ENCODE measurements around the gene KIF4A. TPM values are rescaled to one million over a fixed set of nuclear protein-coding genes. Genes with fewer than 3 reads are reported as not detected.
"Not testable (repeated sequence)": the region's sequence is repeated elsewhere in the genome, so short reads cannot be mapped to it uniquely, and the experiment has no call there.

Gene KIF4A
- total RNA-seq, 4 donors from 2014 or later, result 0.13 to 0.47 (median 0.17) TPM

GRCh38 chrX:70313503-70313902, 23.6 kb downstream of the KIF4A start:
- TF ChIP-seq CTCF (IDR thresholded peaks at IDR 0.05) (no peak), EP300 (IDR thresholded peaks at IDR 0.05) (no peak), POLR2AphosphoS5 (IDR thresholded peaks at IDR 0.05) (no peak), POLR2A (IDR thresholded peaks at IDR 0.05) (no peak)
- 83% methylated on average over 1 of the region's 1 CpG; no CpG with 5 or more reads in 1 of the 2 donors for WGBS, 2 donors (ENCODE audit: low coverage in 1 of 2)
- no peaks in the 10 kb centered on the region for H3K4me1 ChIP-seq
- H3K4me3 ChIP-seq, result no peak overlapping the region
- H3K27ac ChIP-seq, result no peak overlapping the region
- H3K36me3 ChIP-seq, result no peaks in the 10 kb centered on the region
- H3K9me3 ChIP-seq, result no peaks in the 10 kb centered on the region
- H3K27me3 ChIP-seq, result no peaks in the 10 kb centered on the region
- ATAC-seq, result no peak

GRCh38 chrX:70322784-70323183, 32.9 kb downstream of the KIF4A start:
- 98% methylated on average over 4 of the region's 4 CpGs; no CpG with 5 or more reads in 1 of the 2 donors for WGBS, 2 donors (ENCODE audit: low coverage in 1 of 2)
- no peaks in the 10 kb centered on the region for H3K27me3 ChIP-seq
- H3K36me3 ChIP-seq, result no peaks in the 10 kb centered on the region
- H3K4me1 ChIP-seq, result no peaks in the 10 kb centered on the region
- no peak overlapping the region for H3K27ac ChIP-seq
- ATAC-seq, result no peak
- H3K9me3 ChIP-seq, result no peaks in the 10 kb centered on the region
- no peak overlapping the region for H3K4me3 ChIP-seq
- TF ChIP-seq POLR2A (IDR thresholded peaks at IDR 0.05), result no peak
- no peak for TF ChIP-seq POLR2AphosphoS5 (IDR thresholded peaks at IDR 0.05)
- TF ChIP-seq CTCF (IDR thresholded peaks at IDR 0.05), result no peak
- no peak for TF ChIP-seq EP300 (IDR thresholded peaks at IDR 0.05)

- H3K4me1 ChIP-seq, H3K36me3 ChIP-seq, H3K27me3 ChIP-seq, H3K27ac ChIP-seq, H3K9me3 ChIP-seq, H3K4me3 ChIP-seq, ATAC-seq: not testable (repeated sequence)
- WGBS, 2 donors (ENCODE audit: low coverage in 1 of 2), result 91 to 100% methylated on average over 6 of the region's 6 CpGs
Observed at GRCh38 chrX:70323628-70324027, 33.7 kb downstream of the KIF4A start.

- Histone ChIP-seq H3K36me3 (no peaks in the 10 kb centered on the region), H3K27me3 (no peaks in the 10 kb centered on the region), H3K4me3 (no peak overlapping the region), H3K27ac (no peak overlapping the region), H3K4me1 (no peaks in the 10 kb centered on the region), H3K9me3 (no peaks in the 10 kb centered on the region)
- no peak for TF ChIP-seq CTCF (IDR thresholded peaks at IDR 0.05)
- TF ChIP-seq EP300 (IDR thresholded peaks at IDR 0.05), result no peak
- TF ChIP-seq POLR2AphosphoS5 (IDR thresholded peaks at IDR 0.05), result no peak
- no peak for TF ChIP-seq POLR2A (IDR thresholded peaks at IDR 0.05)
- no peak for ATAC-seq
- WGBS, 2 donors (ENCODE audit: low coverage in 1 of 2), result 73 to 83% methylated on average over 2 of the region's 2 CpGs
Observed at GRCh38 chrX:70324326-70324725, 34.4 kb downstream of the KIF4A start.

GRCh38 chrX:70331161-70331560, 41.3 kb downstream of the KIF4A start:
- ATAC-seq, result no peak
- no peak for TF ChIP-seq CTCF (IDR thresholded peaks at IDR 0.05)
- TF ChIP-seq POLR2AphosphoS5 (IDR thresholded peaks at IDR 0.05), result no peak
- TF ChIP-seq POLR2A (IDR thresholded peaks at IDR 0.05), result no peak
- TF ChIP-seq EP300 (IDR thresholded peaks at IDR 0.05), result no peak
- Histone ChIP-seq H3K4me1 (no peaks in the 10 kb centered on the region), H3K36me3 (no peaks in the 10 kb centered on the region), H3K27ac (no peak overlapping the region), H3K4me3 (no peak overlapping the region), H3K9me3 (no peaks in the 10 kb centered on the region), H3K27me3 (no peaks in the 10 kb centered on the region)
- 56 to 100% methylated on average over 1 of the region's 1 CpG for WGBS, 2 donors (ENCODE audit: low coverage in 1 of 2)

Data from gastroesophageal sphincter (tissue), 4 donors.